GM06990 (cell line): ENCODE measurements around the gene SLC23A3.

ENCODE experiments used
- DNase-seq: peaks from one replicate; pipeline ENCODE4 v3.0.0-alpha.2; 2011; ENCODE audit not compliant: insufficient read length; ENCODE audit errors: extremely low read depth
- H3K27me3 ChIP-seq: replicated peaks from 2 replicates; pipeline ENCODE4 v1.6.0; 2011; ENCODE audit warnings: low read length; ENCODE audit not compliant: control insufficient read depth, insufficient read depth
- H3K36me3 ChIP-seq: 2 replicates; pipeline ENCODE4 v1.5.1; 2011; ENCODE audit warnings: low read length; ENCODE audit not compliant: control insufficient read depth, insufficient read depth
- H3K4me3 ChIP-seq: replicated peaks from 2 replicates; pipeline ENCODE4 v1.5.1; 2011; ENCODE audit warnings: low read depth, mild to moderate bottlenecking, control low read depth, low read length
- CTCF ChIP-seq: IDR thresholded peaks from 2 replicates; pipeline ENCODE4 v1.5.1; 2011; ENCODE audit warnings: low read length, control low read depth, mild to moderate bottlenecking, inconsistent platforms; ENCODE audit not compliant: insufficient read depth, poor library complexity, severe bottlenecking

SLC23A3 gene

GRCh38 chr2:219198974-219199373 lies 29.1 kb upstream of the SLC23A3 start:
- Histone ChIP-seq H3K4me3 (no peak overlapping the region), H3K36me3 (no peaks in the 10 kb centered on the region), H3K27me3 (no peaks in the 10 kb centered on the region)
- TF ChIP-seq CTCF = no peak
- no peak for DNase-seq

- DNase-seq = no peak
- Histone ChIP-seq H3K4me3 (no peak overlapping the region), H3K27me3 (no peaks in the 10 kb centered on the region), H3K36me3 (no peaks in the 10 kb centered on the region)
- no peak for TF ChIP-seq CTCF
Observed at GRCh38 chr2:219197388-219197787, 27.6 kb upstream of the SLC23A3 start.

- H3K4me3 ChIP-seq = no peak overlapping the region
- no peaks in the 10 kb centered on the region for H3K27me3 ChIP-seq
- H3K36me3 ChIP-seq = peaks cover 18% of the 10 kb centered on the region
- TF ChIP-seq CTCF = no peak
- DNase-seq = no peak
Observed at GRCh38 chr2:219186754-219187456, 17.1 kb upstream of the SLC23A3 start.

- H3K36me3 ChIP-seq = peaks cover 31% of the 10 kb centered on the region
- TF ChIP-seq CTCF = no peak
- H3K4me3 ChIP-seq = no peak overlapping the region
- no peaks in the 10 kb centered on the region for H3K27me3 ChIP-seq
- no peak for DNase-seq
Observed at GRCh38 chr2:219184121-219184520, 14.3 kb upstream of the SLC23A3 start.

GRCh38 chr2:219183151-219183772 lies 13.4 kb upstream of the SLC23A3 start:
- DNase-seq = no peak
- TF ChIP-seq CTCF = no peak
- H3K36me3 ChIP-seq = peaks cover 31% of the 10 kb centered on the region
- no peaks in the 10 kb centered on the region for H3K27me3 ChIP-seq
- no peak overlapping the region for H3K4me3 ChIP-seq
